Hindlimb muscle (tissue), 1 donor: ENCODE measurements around the gene GGTLC2. TPM values are rescaled to one million over a fixed set of nuclear protein-coding genes. Genes with fewer than 3 reads are reported as not detected.
"Not testable (repeated sequence)": the region's sequence is repeated elsewhere in the genome, so short reads cannot be mapped to it uniquely, and the experiment has no call there.

Source experiments
- DNase-seq: peaks from one replicate; pipeline ENCODE4 v3.0.0-alpha.2; 2013
- polyA plus RNA-seq: library from polyadenylated mRNA; unstranded; fragments of 120-200 nt; gene quantifications from one replicate; pipeline ENCODE4 v1.2.1, GENCODE V29; 2013; ENCODE audit not compliant: insufficient read length

The GGTLC2 gene
- polyA plus RNA-seq, 1 donor, result not detected

DNA sequence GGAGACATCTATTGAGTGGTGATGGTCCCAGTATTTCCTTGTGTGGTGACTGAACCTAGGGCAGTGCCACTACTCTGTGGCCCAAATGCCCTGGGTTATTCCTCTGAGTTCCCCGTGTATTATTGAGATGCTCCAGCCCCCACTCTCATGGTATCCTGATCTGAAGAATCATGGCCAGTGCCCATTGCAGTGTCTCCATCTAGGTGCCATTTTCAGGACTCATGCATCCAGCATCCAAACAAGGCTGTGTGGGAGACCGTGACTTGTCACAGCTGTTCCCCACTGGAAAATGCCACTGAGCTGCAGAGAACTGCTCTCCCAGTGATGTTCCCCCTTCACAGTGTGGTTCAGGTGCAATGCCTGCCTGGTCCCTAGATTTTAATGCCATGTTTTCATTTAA, 24.7 kb downstream of the GGTLC2 start:
- no peak for DNase-seq

DNA sequence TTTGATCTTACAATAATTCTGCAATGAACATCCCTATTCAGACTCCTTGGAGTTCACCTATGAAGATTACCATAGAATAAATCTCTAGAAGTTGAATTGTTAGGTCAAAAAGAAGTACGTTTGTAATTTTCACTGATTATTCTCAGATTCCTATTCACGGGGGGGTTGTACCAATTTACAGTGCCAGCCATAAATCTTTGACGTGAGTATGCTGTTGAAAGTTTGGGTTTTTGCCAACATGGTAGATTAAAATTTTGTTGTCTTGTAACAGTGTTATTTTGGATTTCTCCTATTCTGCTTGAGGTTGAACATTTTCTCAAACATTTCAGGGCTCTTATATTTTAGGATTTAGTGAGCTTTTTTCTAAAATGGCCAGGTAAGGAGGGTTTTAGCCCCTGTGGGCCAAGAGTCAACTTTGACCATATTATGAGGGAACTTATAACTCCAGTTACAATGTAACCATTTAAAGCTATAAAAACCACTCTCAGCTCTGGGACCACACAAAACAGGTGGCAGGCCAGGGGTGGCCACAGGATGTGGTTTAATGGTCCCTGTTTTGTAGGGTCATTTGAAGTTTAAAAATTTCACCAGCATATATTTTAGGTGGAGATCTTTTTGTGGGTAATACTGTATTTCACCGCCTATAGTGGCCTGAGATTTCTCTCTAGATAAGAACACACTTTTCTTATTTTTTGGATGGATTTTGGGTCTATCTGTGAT, 25.8 kb downstream of the GGTLC2 start:
- DNase-seq, result no peak

DNA sequence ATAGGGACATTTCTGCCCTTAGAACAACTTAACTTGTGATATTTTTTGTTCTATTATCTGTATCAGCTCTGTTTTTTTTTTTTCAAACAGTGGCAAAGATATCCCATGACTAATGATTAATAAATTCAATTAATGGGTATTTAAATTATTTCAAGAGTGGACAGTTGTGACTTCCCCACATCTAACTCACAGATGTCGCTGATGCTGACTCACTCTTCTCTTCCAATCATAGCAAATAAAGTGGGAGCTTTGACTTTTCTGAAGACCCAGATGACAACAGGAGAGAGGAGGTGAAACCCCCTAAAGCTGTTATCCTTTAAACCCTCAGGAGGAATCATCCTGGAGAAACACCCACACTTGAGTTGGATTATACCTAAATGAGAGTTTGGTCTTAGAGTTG, 27.1 kb downstream of the GGTLC2 start:
- no peak for DNase-seq

- no peak for DNase-seq
Measured at GRCh38 chr22:22673099-22673498, 28.7 kb downstream of the GGTLC2 start.

DNA sequence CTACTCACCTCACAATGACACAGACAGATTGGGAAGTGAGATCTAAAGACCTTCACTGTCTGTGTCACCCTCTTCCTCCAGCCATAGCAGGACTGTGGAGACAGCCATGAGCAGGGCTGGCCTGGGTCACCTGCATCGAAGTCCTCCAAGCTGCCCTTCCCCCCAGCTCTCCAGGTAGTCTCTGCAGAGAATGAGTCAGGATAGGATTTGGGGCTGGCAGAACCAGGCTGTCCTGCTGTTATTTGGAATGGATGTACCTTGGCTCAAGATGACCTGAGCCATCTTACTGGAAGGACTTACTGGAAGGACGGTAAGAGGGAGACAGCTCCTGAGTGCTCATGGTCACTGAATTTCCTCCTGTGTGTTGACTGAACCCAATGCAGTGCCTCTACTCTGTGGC, 29.2 kb downstream of the GGTLC2 start:
- no peak for DNase-seq

- no peak for DNase-seq
Measured at GRCh38 chr22:22674467-22674866, 30.1 kb downstream of the GGTLC2 start.

- no peak for DNase-seq
Measured at GRCh38 chr22:22678970-22679369, 34.6 kb downstream of the GGTLC2 start.

GRCh38 chr22:22680396-22680795, 36.0 kb downstream of the GGTLC2 start:
- DNase-seq, result no peak

- DNase-seq, result no peak
Measured at GRCh38 chr22:22681221-22681739, 36.9 kb downstream of the GGTLC2 start.

DNA sequence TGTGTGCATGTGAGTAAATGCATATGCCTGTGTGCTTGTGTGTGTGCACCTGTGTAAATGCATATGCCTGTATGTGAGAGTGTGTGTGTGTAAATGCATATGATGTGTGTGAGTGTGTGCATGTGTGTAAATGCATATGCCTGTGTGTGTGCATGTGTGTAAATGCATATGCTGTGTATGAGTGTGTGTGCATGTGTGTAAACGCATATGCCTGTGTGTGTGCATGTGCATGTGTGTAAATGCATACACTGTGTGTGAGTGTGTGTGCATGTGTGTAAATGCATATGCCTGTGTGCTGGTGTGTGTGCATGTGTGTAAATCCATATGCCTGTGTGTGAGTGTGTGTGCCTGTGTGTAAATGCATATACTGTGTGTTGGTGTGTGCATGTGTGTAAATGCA, 37.8 kb downstream of the GGTLC2 start:
- DNase-seq, result no peak

DNA sequence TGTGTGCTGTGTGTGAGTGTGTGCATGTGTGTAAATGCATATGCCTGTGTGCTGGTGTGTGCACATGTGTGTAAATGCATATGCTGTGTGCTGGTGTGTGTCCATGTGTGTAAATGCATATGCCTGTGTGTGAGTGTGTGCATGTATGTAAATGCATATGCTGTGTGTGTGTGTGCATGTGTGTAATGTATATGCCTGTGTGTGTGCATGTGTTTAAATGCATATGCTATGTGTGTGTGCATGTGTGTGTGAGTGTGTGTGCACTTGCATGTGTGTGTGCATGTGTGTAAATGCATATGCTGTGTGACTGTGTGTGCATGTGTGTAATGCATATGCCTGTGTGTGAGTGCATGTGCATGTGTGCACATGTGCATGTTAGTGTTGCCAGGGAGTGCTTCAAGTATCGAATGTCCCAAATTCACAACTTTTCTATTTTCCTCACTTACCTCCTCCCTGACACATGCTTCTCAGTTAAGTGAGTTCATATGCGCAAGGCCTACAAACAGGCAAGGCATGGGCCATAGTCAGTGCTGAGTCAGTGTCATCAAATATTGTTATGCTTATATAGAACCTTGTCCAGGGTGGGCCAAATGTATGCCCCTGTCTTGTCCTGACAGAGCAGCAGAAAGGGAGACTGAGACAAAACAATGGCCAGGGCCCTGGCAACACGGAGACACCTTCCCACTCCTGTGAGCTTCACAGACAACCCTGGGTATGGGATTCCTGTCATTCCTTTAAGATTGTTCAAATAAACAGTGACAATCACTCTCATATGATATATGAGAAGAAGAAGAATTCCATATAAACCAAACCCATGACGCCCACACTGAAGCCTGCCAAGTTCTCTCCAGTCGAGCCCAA, 38.6 kb downstream of the GGTLC2 start:
- no peak for DNase-seq

- DNase-seq, result no peak
Measured at GRCh38 chr22:22683668-22684361, 39.4 kb downstream of the GGTLC2 start.

DNA sequence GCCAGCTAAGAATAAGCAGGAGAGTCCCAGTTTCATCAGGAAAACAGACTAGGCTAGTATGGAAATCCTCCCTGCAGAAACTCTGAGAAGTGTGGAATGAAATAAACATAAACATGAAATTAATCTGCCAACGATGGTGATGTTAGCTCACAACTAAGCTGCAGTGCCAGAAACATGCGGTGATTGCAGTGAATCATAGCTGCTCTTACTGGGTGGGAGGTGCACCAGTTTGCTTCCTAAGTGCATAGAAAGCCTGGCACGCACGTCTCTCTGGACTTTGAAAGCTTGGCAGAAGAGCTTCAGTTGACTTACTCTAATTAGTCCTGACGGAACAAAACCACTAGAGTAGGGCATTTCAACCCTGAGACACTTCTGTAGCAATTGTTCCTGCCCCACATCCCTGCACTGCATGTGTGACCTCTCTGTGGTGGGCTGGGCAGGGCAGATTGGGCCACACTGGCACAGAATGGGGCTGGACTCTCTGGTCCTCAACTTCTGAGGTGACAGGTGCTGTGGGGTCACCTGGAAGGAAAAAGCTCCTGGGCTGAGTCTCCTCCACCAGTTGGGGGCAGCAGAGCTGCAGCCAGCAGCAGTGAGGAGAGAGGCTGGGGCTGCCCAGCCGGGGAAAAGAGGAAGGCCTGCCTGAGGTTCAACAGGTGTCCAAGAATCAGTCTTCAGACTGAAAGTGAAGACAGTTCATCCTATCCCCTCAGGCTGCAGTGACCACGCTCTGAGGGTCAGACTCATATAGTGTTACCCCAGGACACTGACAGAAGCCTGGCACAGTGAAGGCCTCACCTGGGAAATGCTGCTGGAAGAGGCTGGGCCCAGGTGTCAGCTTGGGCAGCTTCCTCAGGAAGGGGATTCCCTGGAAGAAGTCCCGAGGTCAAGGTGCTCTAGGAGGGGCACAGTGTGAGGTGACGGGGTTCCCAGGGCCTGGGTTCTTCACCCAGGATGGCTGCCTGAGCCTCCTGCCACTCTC, 40.5 kb downstream of the GGTLC2 start:
- no peak for DNase-seq

DNA sequence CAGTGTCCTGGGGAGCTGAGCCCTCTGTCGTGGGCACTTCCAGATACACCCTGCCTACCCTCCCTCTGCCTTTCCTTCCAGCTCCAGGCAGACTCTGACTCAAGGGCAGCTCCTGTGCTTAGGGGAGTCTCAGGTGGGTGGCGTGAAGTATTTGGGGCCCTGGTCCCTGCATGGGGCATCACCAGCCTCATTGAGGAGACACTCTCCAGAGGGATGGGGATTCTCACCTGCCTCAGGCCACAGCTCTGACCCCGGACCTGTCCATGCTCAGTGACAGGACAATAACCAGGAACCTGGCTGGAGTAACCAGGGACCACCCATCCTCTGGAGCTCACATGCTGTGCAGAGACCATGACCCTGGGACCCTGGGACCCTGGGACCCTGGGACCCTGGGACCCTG, 41.2 kb downstream of the GGTLC2 start:
- DNase-seq, result no peak

GRCh38 chr22:22686202-22687115, 42.0 kb downstream of the GGTLC2 start:
- not testable (repeated sequence) for DNase-seq

DNA sequence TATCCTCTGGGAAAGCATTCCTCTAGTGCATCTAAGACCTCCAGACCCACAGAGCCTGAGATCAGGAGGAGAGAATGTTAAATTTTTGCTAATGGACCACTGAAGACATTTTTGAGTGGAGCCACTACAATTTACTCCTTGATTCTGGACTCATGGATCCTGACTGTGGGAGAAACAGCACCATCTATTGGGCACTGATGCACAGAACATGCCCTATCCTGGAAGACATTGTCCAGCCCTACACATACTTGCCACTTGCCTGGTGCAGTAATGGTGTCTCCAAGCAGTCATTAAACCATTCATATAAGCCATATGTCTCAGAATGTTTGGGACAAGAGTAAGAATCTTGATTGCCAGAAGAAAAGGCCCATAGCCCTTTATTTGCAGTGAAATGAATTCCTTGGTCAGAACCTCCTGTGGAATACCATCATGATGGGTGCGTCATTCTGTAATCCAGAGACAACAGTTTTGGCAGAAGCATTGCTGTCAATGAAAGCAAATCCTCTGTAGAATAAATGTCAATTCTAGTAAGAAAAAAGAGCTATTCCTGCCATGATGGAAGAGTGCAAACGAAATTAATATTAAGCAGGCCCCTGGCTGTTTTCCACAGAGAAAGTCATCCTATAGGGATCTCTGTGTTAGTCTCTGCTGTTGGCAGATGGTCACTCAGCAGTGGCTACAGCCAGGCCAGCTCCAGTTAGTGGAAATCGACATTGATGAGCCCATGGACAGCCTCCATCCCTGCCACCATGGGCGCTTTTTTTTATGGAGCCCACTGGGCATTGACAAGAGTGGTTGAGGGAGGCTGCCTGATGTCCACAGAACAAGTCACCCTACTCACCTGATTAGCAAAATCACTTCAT, 43.5 kb downstream of the GGTLC2 start:
- DNase-seq, result peak; percentile 28

GRCh38 chr22:22689621-22690345, 45.4 kb downstream of the GGTLC2 start:
- no peak for DNase-seq

DNA sequence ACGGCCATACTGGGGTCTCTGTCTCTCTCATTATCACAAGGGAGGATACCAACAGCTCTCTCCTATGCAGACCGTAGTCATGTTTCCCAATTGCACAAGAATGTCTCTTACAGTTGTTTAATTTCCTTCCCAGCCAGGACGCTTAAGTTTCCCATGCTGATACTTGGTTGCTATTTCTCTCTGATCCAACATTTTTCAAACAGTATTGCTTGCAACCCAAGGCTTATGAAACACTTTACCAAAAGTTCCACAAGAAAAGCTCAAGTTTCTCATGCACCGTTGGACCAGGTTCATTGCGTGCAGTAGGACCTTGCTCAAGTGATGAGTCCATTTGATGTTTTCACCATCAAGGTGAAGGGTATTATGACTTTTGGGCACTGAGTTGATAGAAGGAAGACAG, 46.6 kb downstream of the GGTLC2 start:
- DNase-seq, result no peak
